Posterior cingulate gyrus (tissue), 11 donors: ENCODE measurements around the gene DENND1A.

Experiments
- DNase-seq, 10 donors: peaks; one replicate each; pipeline versions ENCODE4 v3.0.0 to v3.0.0-alpha.2; 2020 to 2021; ENCODE audit warnings: mixed read lengths in 3 of 10
- intact Hi-C: fragments of 100-400 bp; cut with DNase I; formaldehyde crosslinking; loops from one replicate; pipeline ENCODE4 v1.15.1; 2023

DENND1A gene

DNA sequence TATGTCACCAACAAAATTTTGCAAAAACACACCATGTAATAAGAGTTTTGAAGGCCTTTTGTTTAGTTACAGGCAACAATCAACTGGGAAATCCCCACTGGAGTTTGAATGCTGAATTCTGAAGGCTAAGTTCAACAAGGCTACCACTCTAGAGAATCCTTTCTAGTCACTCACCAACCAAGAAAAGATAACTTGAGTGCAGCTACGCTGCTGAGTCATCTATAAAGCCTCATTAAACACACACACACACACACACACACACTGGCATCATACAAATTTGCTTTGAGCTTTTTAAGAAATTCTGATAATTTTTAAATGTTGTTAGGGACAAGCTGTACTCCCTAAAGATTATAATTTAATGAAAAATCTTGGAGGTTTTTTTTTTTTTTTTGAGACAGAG is 219.6 kb downstream of the DENND1A start:
- intact Hi-C loops = no loop called here
- DNase-seq = no peak

DNA sequence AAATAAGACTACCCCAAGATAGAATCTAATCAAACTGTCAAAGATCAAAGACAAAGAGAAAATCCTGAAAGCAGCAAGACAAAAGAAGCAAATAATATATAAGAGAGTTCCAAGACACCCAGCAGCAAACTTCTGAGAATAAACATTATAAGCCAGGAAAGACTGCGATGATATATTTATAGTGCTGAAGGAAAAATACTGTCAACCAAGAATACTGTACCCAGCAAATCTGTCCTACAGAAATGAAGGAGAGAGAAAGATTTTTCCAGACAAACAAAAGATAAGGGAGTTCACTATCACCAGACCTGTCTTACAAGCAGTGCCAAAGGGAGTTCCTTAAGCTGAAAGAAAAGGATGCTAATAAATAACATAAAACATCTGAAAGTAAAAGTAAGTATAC is 227.4 kb downstream of the DENND1A start:
- DNase-seq = no peak
- intact Hi-C loops = no loop called here

DNA sequence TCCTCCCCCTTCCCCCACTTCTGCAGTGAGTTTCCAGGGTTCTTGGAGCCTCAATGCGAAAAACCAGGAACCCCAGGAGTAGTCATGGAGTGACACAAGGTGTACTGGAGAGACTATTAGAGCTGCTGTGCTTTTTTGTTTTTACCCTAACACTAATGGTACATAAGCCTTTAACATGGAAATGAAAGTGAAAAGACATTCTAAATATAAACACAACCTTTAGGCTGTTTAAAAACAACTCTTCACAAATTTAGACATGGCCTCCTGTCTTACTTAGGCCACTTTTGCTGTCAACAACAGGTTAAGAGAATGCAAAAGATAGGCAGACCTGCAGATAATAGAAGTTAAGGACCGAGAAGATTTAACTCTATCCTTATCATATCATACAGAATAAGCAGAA is 232.2 kb downstream of the DENND1A start:
- intact Hi-C loops = no loop called here

DNA sequence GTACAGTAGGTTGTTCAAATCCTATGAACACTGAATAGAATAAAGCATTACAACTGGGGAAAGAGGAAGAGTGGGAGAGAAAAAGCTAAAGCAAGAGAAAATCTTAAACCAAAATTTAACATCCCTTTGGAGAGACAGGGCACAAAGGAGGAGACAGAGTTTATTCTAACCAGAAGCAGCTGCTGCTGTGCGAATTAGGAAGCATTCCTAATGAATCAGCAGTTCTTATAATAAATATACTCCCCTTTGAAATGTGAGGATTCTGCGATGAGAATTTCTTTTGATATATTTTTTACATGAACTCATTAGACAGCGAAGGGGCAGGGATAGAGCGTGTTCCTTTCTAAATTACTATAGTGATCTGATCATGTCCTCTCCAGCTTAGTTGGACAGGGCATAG is 233.4 kb downstream of the DENND1A start:
- DNase-seq = no peak
- intact Hi-C loops = no loop called here

More for the DNA sequence above, 232.2 kb downstream of the DENND1A start:
- no peak for DNase-seq

DNA sequence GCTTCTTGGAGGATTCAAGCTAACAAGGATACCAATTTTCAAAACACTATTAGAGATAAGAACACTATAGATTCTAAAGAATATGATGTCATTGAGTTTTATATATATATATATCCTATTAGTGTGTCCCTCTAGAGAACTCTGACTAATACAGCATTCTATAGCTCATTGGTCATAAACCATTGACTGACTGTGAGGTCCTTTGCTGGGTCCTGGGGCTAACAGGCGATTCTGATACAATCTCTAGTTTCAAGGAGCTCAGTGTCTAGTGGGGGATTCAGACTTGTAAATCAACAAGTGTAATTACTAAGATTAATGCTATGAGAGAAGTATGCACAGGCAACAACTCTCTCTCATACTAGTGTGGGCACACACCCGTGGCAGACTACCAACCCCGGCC is 234.5 kb downstream of the DENND1A start:
- no peak for DNase-seq
- intact Hi-C loops = no loop called here

DNA sequence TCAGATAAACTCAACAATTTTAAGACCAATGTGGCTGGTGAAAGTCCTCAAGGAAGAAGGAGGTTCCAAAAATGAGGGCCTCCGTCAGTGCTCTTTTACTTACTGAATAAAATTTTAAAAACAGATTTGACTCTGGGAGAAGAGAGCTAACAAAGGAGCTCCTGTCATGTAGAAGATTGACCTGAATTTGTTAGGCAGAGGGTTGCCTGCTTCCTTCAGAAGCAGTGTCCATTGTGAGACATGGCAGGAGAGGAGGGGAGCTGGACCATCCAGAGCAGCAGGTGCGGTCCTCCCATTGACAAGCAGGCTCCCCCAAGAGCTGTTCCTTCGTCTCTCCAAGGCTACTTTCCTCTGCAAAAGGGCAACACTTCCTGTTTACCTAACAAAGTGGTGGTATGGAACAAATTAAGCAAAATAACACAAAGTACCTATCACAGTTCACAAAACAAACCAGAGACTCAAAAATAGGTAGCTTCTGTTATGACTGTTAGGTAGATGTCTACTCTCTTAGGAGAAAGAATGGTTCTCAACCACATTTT is 238.1 kb downstream of the DENND1A start:
- no peak for DNase-seq
- intact Hi-C loops = no loop called here

DNA sequence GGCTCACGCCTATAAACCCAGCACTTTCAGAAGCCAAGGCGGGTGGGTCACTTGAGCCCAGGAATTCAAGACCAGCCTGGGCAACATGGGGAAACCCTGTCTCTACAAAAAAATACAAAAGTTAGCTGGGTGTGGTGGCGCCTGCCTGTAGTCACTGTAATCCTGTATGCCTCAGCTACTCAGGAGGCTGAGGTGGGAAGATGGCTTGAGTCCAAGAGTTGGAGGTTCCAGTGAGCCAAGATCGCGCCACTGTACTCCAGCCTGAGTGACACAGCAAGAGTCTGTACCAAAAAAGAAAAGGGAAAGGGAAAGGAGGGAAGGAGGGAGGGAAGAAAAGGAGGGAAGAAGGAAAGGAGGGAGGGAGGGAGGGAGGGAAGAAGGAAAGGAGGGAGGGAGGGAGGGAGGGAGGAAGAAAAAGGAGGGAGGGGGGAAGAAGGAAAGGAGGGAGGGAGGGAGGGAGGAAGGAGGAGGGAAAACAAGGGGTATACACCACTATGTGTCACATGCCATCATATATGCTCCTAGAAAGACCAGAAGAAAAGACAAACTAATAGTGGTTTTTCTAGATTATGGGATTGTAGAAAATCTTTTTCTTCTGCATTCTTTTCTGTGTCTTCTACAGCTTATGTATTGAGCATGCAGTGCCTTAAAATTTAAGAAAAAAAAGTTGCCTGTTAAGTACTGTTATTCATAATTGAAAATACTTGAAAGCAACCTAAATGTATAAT is 240.1 kb downstream of the DENND1A start:
- intact Hi-C loops = no loop called here
- no peak for DNase-seq

DNA sequence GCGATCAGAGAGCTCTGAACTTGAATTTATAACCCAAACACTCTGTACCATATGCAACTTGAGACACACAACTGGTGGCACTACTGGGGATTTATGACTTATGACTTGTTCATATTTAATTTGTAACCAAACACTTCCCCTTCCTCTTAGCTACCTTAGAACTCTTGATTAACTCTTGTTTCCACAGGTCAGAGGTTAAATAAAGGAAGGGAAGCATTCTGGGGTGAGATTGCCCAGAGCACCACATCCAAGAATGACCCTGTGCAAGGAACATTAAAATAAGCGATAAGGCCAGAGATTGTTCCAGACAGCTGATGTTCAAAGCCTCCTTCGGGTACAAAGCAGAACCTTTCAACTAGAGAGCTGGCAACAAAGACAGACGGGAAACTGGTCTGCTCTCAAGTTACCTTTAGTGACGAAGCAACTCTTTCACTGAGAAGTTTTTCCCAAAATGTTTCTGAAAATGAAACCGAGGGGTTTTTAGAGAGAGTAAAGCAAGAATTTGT is 242.6 kb downstream of the DENND1A start:
- no peak for DNase-seq
- intact Hi-C loops = no loop called here

DNA sequence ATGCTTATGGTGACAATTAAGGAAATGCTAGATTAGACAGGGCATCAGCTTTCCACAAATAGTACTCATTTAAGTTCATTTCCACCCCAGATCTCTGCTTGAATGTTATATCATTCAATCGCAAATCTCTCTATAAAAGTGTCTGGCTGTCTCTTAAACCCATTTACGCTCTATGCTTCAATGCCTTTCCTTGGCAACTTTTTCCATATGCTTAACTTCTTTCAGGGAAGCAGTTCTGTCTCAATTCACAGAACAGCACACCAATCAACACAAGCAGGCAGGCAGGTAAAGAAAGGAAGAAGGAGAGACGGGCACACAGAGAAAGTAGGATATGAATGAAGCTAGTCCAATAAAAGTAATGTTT is 243.1 kb downstream of the DENND1A start:
- DNase-seq = no peak
- intact Hi-C loops = no loop called here

DNA sequence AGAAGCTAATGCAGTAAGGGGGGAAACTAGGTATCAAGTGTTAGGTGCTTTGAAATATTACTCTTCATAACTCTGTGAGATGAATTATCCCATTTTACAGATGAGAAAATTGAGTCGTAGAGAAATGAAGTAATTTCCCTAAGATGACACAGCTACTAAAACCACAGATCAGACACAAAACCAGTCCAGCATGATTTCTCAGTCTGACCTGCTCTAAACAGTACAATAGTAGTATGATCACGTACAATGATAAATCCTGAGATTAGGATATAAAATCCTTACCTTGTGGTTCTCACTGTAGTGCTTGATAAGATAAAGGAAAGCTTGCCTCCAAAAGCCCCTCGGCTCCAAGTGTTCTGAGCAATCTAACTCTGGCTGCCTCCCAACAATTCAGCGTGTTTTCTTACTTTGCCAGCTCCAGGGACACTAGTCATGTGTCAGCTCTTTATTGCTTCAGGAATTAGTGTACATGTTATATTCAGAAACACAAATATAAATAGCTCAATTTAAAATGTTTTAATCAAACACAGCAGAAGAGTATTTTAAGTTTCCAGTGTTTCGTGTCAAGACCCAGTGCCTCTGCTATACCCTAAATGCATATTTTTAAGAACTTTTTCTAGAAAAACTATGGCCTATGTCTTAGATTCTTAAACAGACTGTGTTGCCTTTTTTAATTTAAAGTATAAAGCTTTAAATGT is 243.6 kb downstream of the DENND1A start:
- DNase-seq = no peak
- intact Hi-C loops = no loop called here

DNA sequence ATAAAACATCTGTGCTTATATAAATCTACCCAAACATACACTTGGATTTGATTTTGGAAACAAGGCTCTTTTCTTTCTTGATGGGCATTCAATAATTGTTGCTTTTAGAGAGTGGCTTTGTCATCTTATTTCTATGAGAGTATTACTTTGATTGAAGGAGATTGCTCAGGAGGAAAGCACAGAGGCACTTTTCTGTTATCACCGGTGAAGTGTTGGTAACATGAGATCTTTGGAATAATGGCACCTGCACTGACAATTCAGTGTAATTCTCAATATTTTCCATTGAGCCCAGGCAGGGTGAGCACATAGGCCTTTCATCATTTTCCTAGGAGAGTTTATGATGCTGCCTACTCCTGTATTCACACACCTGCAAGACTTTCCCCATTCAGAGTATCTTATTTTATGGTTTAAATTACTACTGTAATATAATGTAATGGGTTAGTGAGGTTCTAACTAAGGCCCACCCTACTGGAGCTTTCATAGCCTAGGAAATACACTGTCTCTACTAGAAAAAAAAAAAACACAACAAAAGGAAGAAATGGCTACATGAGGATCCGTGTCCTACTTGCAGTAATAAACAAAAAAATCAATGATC is 244.3 kb downstream of the DENND1A start:
- intact Hi-C loops = no loop called here
- DNase-seq = no peak

DNA sequence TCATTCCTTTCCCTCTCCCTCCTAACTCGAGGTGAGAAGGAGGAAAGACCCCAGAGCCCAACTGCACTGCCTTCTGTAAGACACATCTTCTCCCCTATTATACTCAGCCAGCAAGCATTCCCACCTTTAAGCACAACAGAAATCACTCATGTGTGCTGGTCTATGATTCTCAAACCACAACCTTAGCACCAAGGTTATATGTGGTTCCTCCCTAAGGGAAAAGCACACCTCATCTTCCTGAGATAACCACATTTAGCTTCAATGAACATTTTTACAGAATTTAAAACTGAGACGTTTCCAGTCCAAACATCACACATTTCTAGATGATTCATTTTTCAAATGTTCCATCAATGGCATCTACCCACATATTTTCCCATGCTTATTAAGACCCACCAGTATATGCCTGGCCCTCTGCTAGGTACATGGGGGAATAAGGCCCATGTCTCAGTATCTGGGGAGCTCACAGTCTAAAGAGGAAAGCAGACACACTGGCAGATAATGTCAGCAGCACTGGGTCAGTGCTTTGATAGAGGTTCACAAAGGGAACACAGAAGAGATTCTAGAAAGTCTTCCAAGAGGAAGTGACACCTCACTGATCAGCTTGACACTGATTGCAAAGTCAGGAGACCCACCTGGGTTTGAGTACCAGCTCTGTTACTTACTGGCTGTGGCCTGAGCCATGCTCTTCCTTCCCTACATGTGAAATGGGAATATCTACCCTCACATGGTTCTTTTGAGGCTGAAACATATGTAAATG is 245.4 kb downstream of the DENND1A start:
- DNase-seq = no peak
- intact Hi-C loops = no loop called here

DNA sequence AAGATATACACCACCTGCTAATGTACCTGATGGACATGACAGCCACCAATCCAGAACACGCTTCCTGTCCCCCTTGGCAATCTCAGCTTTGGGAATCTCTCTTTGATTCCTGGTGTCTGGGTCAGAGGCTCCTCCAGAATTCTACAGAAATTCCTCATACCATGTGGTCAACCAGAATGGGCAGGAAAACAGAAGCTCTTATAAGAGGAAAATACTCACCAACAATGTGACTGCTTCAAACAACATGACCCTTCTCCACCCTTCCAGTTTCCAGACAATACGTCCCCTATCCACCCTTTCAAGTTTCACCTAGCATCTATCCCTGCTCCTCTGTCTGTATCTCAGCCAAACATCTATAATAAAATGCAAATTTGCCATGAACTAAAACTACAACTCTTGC is 247.2 kb downstream of the DENND1A start:
- intact Hi-C loops = no loop called here
- no peak for DNase-seq

DNA sequence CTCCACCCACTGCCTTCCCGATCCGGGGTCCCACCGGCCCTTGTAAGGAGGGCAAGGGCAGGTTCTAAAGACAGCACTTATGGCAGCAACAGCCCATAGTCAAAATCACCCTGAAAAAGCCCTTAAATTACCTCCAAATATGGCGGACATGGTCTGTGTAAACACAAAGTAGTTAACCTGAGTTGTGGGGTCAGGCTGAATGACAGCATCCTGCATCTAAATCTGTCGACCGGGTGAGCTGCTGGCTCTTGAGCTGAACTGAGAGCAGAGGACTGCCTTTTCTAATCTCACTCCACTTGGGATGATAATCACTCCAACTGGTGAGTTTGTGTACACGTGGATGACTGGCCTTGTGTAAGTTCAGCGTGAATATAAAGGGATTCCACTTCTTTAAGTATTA is 249.6 kb downstream of the DENND1A start:
- DNase-seq = no peak
- intact Hi-C loops = no loop called here

DNA sequence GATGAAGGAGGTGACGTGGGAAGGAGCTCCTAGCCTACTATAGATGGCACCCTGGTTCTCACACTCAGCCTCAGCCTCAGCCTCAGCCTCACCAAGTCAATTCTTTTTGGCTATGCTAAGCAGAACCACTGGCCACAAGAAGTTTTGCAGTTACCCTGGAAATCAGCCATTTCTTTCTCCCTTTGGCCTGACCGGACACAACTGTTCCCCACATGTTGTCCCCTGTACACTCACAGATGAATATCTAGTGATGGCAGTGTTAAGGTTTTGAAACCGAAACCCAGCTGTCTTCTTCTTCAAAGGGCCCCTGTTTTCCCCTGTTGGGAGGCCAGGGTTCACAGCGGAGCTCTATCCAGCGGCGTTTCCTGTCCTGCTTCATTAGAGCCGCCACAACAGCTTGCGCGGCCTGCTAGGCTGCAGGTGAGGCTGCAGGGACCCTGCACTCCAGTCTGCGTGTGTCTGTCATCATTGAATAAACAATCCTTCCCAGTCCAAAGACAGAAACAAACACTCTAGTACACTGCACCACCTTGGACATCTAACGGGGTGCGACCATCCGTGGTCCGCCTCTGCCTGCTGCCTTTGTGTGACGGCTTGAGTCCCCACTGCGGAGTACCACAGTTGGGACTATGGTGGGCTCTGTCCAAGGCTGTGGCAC is 250.5 kb downstream of the DENND1A start:
- intact Hi-C loops = no loop called here
- no peak for DNase-seq

DNA sequence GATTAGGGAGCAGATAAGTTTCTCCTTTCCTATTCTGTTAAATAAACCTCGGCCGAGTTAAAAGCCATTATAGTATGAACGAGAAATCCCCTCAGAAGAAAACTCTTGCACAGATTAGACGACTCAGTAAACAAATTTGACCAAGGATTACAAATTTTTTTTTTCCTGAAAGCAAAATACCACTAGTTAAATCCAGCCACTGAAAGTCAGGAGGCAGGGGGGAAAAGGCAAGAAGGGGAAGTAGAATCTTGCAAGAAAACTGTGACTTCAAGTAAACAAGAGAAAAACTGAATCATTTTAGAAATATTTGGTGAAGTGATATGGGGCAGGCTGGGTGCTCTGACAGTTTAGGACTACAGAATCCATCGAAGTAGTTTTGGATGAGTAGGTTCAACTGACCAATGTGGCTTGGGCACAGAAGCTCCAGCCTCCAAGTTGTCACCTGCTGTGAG is 251.0 kb downstream of the DENND1A start:
- DNase-seq = no peak
- intact Hi-C loops = no loop called here

DNA sequence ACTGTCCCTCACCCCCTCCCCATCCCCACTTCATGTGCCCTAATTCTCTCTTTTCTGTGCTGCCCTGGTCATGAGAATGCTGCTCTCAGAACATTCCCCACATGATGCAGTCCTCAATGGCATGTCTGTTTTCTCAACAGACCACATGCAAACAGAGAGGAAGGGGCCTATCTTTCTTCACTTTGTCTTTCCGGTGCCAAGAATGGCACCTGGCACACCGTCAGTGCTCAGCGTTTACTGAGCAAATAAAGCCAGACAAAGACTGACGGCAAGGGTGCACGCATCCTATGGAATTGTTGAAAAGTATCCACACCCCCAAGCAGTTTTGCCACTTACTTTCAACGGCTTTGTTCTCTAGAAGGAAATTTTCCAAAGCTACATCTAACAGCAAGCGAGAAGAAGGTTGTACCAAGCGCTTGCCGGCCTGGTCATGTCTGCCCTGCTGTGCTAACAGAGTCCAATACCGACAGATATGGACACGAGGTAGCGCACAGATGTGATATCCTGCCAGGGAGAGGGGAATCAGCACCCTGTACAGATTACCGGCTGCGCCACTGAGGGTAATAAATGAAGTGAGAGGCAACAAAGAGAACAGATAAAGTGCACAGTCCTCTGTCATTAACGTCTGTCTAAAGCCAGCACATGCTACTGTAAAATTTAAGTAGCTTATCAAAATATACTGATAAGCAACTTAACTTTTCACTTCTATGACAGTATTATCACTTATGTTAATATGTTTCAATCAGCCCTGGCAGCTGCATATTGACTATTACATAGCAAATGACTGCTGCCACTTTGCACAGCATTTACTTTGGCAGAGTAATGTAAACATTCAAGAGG is 251.7 kb downstream of the DENND1A start:
- no peak for DNase-seq
- intact Hi-C loops = no loop called here

DNA sequence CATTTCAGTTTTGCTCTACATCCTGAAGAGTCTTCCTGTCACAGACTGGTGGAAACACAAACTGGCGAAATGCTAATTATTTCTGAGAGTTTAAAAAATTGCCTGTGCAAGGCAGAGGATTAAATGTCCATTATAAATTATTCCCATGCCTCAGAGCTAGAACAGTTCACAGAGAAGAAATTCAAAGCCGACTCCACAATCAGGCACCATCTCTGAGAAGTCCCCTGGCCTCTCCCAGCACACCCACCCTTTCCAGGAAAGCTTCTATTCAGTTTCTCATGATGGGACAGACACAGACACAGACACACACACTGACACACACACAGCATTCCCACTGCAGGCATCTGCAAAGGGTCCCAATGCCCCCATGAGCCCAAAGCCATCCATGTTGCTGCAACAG is 253.1 kb downstream of the DENND1A start:
- intact Hi-C loops = no loop called here

DNA sequence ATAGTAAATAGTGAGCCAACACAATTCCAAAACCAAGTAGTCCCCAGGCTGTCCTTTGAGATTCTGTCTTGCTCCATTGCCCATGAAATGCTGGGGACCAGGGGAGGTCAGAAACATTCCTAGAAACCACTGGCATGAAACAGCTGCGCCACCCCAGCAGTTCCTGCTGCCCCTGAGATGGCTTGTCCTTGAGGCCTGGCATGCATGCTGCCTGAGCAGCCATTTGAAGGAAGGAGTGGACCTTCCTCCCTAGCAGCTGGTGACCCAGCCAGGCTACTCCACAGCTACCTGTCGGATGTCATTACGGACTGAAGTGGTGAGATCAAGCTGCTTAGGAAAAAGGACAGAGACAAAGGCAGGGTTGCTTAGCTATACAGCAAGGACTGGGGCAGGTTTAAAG is 260.6 kb downstream of the DENND1A start:
- DNase-seq = no peak
- intact Hi-C loops = no loop called here

More for the DNA sequence above, 253.1 kb downstream of the DENND1A start:
- no peak for DNase-seq
